KG1 (cell line): ENCODE measurements around the gene COG5.

Experiments
- DNase-seq: peaks from one replicate; lab custom pipeline; 2025; lab: John Stamatoyannopoulos, UW

The COG5 gene

GRCh38 chr7:107505997-107506673 lies 57.6 kb downstream of the COG5 start:
- DNase-seq: no peak

GRCh38 chr7:107505362-107505761 lies 58.4 kb downstream of the COG5 start:
- no peak for DNase-seq

GRCh38 chr7:107503687-107504086 lies 60.0 kb downstream of the COG5 start:
- DNase-seq: no peak

- no peak for DNase-seq
Observed at GRCh38 chr7:107502797-107503196, 60.9 kb downstream of the COG5 start.

- no peak for DNase-seq
Observed at GRCh38 chr7:107502154-107502553, 61.6 kb downstream of the COG5 start.

GRCh38 chr7:107501593-107501992 lies 62.1 kb downstream of the COG5 start:
- DNase-seq: no peak

- no peak for DNase-seq
Observed at GRCh38 chr7:107499731-107500130, 64.0 kb downstream of the COG5 start.

GRCh38 chr7:107495516-107495915 lies 68.2 kb downstream of the COG5 start:
- DNase-seq: no peak

- no peak for DNase-seq
Observed at GRCh38 chr7:107494884-107495283, 68.8 kb downstream of the COG5 start.

- no peak for DNase-seq
Observed at GRCh38 chr7:107494315-107494751, 69.4 kb downstream of the COG5 start.

- DNase-seq: no peak
Observed at GRCh38 chr7:107492875-107493274, 70.8 kb downstream of the COG5 start.

- no peak for DNase-seq
Observed at GRCh38 chr7:107486041-107486440, 77.7 kb downstream of the COG5 start.

- no peak for DNase-seq
Observed at GRCh38 chr7:107482571-107482970, 81.1 kb downstream of the COG5 start.

GRCh38 chr7:107480932-107481331 lies 82.8 kb downstream of the COG5 start:
- DNase-seq: no peak

- DNase-seq: no peak
Observed at GRCh38 chr7:107479303-107479702, 84.4 kb downstream of the COG5 start.

- no peak for DNase-seq
Observed at GRCh38 chr7:107474104-107474521, 89.6 kb downstream of the COG5 start.

- no peak for DNase-seq
Observed at GRCh38 chr7:107472116-107472515, 91.6 kb downstream of the COG5 start.

- no peak for DNase-seq
Observed at GRCh38 chr7:107471292-107472070, 92.2 kb downstream of the COG5 start.

GRCh38 chr7:107469929-107470328 lies 93.8 kb downstream of the COG5 start, which contains the start of gene GPR22:
Gene GPR22, plus strand, starts transcription at chr7:107470057. Its CDS starts 4,004 bp downstream, at chr7:107474061.
- no peak for DNase-seq

- DNase-seq: no peak
Observed at GRCh38 chr7:107468824-107469223, 94.9 kb downstream of the COG5 start.

- DNase-seq: no peak
Observed at GRCh38 chr7:107467972-107468371, 95.7 kb downstream of the COG5 start.

- DNase-seq: no peak
Observed at GRCh38 chr7:107464666-107465226, 99.0 kb downstream of the COG5 start.
